ENCODE results near the gene CABCOCO1. TPM values are rescaled to one million over a fixed set of nuclear protein-coding genes. Genes with fewer than 3 reads are reported as not detected.

Gene CABCOCO1
- total RNA-seq, 4 donors from 2014 or later, result not detected

DNA sequence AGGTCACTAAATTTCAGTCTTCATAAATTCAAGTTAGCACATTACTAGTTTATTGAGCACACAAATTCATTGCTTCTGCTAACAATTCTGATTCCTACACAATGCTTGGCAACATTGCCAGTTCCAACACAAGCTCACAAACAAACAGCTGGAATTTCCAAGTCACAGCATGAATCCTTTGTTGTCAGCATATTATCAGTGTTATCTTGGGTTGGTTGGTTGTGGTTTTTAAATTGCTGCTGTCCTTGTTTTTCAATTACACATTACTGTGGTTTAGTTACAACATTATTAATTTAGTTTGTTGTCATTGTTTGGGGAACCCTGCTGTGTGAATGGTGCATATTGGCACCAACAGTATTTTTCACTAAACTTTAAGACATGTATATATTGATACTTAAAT is 152.8 kb downstream of the CABCOCO1 start:
- Histone ChIP-seq H3K27me3 (no peaks in the 10 kb centered on the region), H3K36me3 (no peaks in the 10 kb centered on the region), H3K4me3 (no peak overlapping the region), H3K9me3 (no peaks in the 10 kb centered on the region), H3K27ac (no peak overlapping the region), H3K4me1 (no peaks in the 10 kb centered on the region)
- no peak for DNase-seq (ENCODE audit: low spot score in 2 of 2)
- TF ChIP-seq POLR2AphosphoS5 (IDR thresholded peaks at IDR 0.05) (no peak), EP300 (IDR thresholded peaks at IDR 0.05) (no peak), POLR2A (IDR thresholded peaks at IDR 0.05) (no peak)
- TF ChIP-seq, protein P1, sequence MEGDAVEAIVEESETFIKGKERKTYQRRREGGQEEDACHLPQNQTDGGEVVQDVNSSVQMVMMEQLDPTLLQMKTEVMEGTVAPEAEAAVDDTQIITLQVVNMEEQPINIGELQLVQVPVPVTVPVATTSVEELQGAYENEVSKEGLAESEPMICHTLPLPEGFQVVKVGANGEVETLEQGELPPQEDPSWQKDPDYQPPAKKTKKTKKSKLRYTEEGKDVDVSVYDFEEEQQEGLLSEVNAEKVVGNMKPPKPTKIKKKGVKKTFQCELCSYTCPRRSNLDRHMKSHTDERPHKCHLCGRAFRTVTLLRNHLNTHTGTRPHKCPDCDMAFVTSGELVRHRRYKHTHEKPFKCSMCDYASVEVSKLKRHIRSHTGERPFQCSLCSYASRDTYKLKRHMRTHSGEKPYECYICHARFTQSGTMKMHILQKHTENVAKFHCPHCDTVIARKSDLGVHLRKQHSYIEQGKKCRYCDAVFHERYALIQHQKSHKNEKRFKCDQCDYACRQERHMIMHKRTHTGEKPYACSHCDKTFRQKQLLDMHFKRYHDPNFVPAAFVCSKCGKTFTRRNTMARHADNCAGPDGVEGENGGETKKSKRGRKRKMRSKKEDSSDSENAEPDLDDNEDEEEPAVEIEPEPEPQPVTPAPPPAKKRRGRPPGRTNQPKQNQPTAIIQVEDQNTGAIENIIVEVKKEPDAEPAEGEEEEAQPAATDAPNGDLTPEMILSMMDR (IDR thresholded peaks at IDR 0.05), result no peak

Other genes with a start within 250 kb of the CABCOCO1 start
- not detected for gene TMEM26, start 209.5 kb upstream of the CABCOCO1 start, total RNA-seq
- 10 to 100 TPM; 45.4 to 75.2 (median 71.9) TPM for gene ARID5B, start 238.8 kb downstream of the CABCOCO1 start, total RNA-seq